HFFc6 (cell line): Measurements from ENCODE around the gene UGT1A8. TPM values are rescaled to one million over a fixed set of nuclear protein-coding genes. Genes with fewer than 3 reads are reported as not detected.

Experiments
- DNase-seq: peaks from one replicate; pipeline ENCODE4 v3.0.0-alpha.2; 2018
- H3K27ac Mint-ChIP-seq: 2 replicates; pipeline ENCODE4 v1.8.0; 2020; ENCODE audit warnings: mild to moderate bottlenecking, mixed read lengths
- H3K27me3 Mint-ChIP-seq: 2 replicates; pipeline ENCODE4 v1.8.0; 2021; ENCODE audit warnings: mild to moderate bottlenecking, moderate library complexity, mixed read lengths; ENCODE audit not compliant: insufficient read depth
- H3K36me3 Mint-ChIP-seq: 2 replicates; pipeline ENCODE4 v1.8.0; 2021; ENCODE audit warnings: low read depth, mixed read lengths
- H3K4me1 Mint-ChIP-seq: 2 replicates; pipeline ENCODE4 v1.8.0; 2020; ENCODE audit warnings: low read depth, mixed read lengths
- H3K4me3 Mint-ChIP-seq: 2 replicates; pipeline ENCODE4 v1.8.0; 2020; ENCODE audit warnings: mild to moderate bottlenecking, moderate library complexity, mixed read lengths
- H3K9me3 Mint-ChIP-seq: 2 replicates; pipeline ENCODE4 v1.8.0; 2020; ENCODE audit warnings: mild to moderate bottlenecking, mixed read lengths
- total RNA-seq, 6 experiments: library from RNA; stranded (reverse); fragmentation: NEBNext Ultra II Directional; extraction: Animal tissue kit (Norgen Biotek cat#: 25700); gene quantifications; 2 replicates in 1 of 6; 3 replicates in 5 of 6; pipeline ENCODE4 v1.2.3, GENCODE V29; 2021
- TF ChIP-seq, protein P1 (sequence below): fragments of 200-600 bp; sonication (generic); IDR thresholded peaks from 2 replicates; pipeline ENCODE4 v1.5.0; 2021; ENCODE audit warnings: antibody characterized with exemption, mild to moderate bottlenecking

Gene UGT1A8
- total RNA-seq, 6 experiments from 2014 or later = not detected

DNA sequence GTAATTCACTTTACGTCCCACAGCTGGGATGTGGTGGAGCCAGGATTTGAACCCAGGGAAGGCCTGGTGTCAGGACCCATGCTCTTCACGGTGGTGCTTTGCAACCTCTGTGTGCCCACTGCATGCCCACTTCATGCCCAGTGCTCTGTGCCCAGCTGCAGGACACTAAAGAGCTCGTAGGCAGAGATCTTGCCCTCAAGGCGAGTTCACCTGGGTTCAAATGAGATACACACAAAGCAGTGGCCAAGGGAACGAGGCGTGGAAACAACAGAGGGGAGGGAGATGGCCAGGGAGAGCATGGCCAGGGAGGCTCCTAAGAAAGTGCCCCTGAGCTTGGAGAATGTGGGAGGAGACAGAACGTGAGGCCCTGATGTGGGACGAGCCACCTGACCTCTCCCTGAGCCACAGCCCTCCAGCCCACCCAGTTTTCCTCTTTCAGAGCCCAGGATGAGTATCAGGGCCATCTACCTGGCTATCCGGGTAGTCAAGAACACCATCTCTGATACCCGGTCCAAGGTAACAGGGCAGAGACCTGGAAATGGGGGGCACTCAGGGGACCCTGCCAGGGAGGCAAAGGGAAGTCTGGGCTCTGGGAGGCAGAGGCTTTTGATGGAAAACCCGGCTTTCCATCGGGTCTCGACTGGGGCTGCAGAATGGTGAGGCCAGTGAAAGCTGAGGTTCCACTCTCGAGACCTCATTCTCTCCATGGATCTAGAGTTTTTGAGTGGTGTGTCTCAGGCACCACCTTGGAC, 181.1 kb downstream of the UGT1A8 start:
- TF ChIP-seq, protein P1, sequence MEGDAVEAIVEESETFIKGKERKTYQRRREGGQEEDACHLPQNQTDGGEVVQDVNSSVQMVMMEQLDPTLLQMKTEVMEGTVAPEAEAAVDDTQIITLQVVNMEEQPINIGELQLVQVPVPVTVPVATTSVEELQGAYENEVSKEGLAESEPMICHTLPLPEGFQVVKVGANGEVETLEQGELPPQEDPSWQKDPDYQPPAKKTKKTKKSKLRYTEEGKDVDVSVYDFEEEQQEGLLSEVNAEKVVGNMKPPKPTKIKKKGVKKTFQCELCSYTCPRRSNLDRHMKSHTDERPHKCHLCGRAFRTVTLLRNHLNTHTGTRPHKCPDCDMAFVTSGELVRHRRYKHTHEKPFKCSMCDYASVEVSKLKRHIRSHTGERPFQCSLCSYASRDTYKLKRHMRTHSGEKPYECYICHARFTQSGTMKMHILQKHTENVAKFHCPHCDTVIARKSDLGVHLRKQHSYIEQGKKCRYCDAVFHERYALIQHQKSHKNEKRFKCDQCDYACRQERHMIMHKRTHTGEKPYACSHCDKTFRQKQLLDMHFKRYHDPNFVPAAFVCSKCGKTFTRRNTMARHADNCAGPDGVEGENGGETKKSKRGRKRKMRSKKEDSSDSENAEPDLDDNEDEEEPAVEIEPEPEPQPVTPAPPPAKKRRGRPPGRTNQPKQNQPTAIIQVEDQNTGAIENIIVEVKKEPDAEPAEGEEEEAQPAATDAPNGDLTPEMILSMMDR = no peak

DNA sequence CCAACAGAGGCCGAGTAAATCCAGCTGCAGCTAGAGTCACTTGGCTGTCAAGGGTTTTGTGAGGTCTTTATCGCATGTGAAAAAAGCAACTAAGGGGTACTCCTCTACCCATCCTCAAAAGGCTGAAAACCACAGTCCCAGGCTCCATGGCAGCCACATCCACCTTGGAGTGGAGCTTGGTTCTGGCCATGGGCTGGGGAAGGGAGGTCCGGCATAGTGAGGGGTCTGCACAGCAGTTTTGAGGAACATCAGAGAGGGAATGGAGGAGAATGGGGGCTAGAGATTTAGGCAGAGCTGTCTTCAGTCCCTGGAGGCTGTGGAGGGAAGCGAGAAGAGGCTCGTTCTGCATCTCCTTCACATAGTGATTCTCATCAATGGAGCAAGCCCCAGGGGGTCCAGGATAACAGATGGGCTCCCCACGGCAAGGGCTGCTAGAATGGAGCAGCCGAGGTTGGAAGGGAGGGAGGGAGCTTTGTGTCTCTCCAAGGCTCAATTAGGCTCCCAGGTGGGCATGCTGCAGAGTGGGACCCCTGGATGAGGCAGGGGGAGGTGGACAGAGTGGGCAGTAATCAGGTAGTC, 181.7 kb downstream of the UGT1A8 start:
- Mint-ChIP-seq H3K4me1 (no peaks in the 10 kb centered on the region), H3K4me3 (no peak overlapping the region), H3K27ac (no peak overlapping the region), H3K9me3 (peaks cover 4% of the 10 kb centered on the region), H3K36me3 (no peaks in the 10 kb centered on the region; the same call in 1 of the 2 replicates), H3K27me3 (peaks cover 4% of the 10 kb centered on the region)
- TF ChIP-seq, protein P1 = no peak
- no peak for DNase-seq

More for the DNA sequence above, 181.1 kb downstream of the UGT1A8 start:
- DNase-seq = no peak
- H3K27me3 Mint-ChIP-seq = peaks cover 4% of the 10 kb centered on the region
- no peaks in the 10 kb centered on the region for H3K4me1 Mint-ChIP-seq
- no peaks in the 10 kb centered on the region; the same call in 1 of the 2 replicates for H3K36me3 Mint-ChIP-seq
- H3K9me3 Mint-ChIP-seq = peaks cover 4% of the 10 kb centered on the region
- H3K27ac Mint-ChIP-seq = no peak overlapping the region
- H3K4me3 Mint-ChIP-seq = no peak overlapping the region

DNA sequence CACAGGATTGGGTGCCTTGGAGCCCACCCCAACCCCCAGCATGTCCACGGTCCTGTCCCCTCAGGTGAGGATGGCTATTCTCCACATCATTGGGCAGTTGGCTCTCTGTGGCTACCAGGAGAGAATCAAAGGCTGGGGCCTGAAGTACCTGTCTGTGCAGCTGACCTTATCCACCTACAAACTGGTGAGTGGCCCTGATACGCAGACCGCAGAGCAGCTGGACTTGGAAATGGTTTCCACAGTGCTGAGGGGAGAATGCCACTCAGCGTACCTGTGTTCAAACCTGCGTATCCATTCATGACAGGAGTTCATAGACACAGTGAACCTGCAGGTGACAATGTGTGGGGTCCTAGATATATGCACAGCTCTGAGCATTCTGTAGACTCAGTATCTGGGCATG, 182.3 kb downstream of the UGT1A8 start:
- Mint-ChIP-seq H3K4me1 (no peaks in the 10 kb centered on the region), H3K27me3 (peaks cover 9% of the 10 kb centered on the region), H3K36me3 (no peaks in the 10 kb centered on the region; the same call in 1 of the 2 replicates), H3K4me3 (no peak overlapping the region), H3K9me3 (peaks cover 3% of the 10 kb centered on the region; the same call in 1 of the 2 replicates), H3K27ac (no peak overlapping the region)
- TF ChIP-seq, protein P1 = no peak
- DNase-seq = no peak

DNA sequence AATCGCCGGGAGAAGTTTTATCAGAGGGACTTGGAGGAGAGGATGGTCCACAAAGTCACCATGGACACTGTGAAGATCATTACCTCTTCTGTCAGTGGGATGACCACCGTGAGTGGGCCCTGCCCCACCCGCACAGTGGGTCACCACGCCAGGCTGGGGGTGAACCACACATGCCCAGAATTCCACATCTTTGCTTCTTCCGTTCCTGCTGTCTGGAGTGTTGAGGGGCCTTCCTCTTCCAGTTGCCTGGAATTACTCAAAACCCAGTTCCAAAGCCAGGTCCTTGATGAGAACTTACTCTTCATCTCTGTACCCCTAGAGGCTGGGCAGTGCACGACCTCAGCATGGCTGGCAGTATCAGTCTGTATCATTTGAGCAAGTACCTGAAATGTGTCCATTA, 182.8 kb downstream of the UGT1A8 start:
- TF ChIP-seq, protein P1 = no peak
- no peaks in the 10 kb centered on the region for H3K36me3 Mint-ChIP-seq
- H3K9me3 Mint-ChIP-seq = no peaks in the 10 kb centered on the region; the same call in 1 of the 2 replicates
- H3K27me3 Mint-ChIP-seq = peaks cover 13% of the 10 kb centered on the region
- no peak for DNase-seq
- H3K27ac Mint-ChIP-seq = no peak overlapping the region
- H3K4me3 Mint-ChIP-seq = no peak overlapping the region
- no peaks in the 10 kb centered on the region for H3K4me1 Mint-ChIP-seq

DNA sequence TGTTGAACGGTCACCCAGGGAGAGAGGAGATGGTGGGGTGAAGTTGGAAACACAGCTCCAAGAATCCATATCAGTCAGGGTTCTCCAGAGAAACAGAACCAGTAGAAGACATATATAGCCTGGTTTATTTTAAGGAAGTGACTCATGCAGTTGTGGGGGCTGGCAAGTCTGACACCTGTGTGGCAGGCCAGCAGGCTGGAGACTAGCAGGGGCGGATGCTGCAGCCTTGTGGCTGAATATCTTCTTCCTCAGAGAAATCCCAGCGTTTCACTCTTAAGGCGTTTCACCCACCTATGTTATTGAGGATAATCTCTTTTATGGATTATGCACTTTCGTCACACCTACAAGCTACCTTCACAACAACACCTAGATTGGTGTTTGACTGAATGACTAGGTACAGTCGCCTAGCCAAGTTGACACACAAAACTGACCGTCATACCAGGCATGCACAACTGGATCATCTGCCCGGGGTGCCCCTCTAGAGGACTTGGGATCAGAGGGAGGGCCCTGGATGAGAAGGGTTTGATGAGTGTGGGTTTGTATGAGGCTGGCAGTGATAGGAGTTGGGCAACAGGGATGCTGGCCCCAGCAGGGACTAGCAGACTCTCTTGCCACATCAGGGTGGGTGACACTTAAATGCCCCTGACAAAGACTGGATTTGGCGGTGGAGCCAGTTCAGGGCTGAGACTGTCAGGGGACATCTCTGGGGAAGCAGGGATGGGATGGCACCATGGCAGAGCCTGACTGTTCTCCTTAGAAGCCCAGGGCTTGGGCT, 184.1 kb downstream of the UGT1A8 start:
- Mint-ChIP-seq H3K27me3 (peaks cover 13% of the 10 kb centered on the region), H3K36me3 (no peaks in the 10 kb centered on the region), H3K9me3 (no peaks in the 10 kb centered on the region; the same call in 1 of the 2 replicates), H3K4me1 (no peaks in the 10 kb centered on the region), H3K27ac (no peak overlapping the region), H3K4me3 (no peak overlapping the region)
- DNase-seq = no peak
- TF ChIP-seq, protein P1 = no peak
